Subcutaneous abdominal adipose tissue (tissue), 5 donors: ENCODE measurements around the gene ELF3.

Experiments
- H3K27ac ChIP-seq: one replicate; pipeline ENCODE4 v1.7.0; 2013; ENCODE audit warnings: low read depth, mild to moderate bottlenecking, inconsistent platforms, low read length, moderate library complexity
- H3K27me3 ChIP-seq, 5 donors: one replicate each; pipeline ENCODE4 v1.7.0; 2013; ENCODE audit warnings: low read length in 5 of 5, inconsistent platforms in 1 of 5; ENCODE audit not compliant: control insufficient read depth in 5 of 5, insufficient read depth in 4 of 5
- H3K36me3 ChIP-seq, 5 donors: one replicate each; pipeline ENCODE4 v1.7.0; 2013; ENCODE audit warnings: low read length in 5 of 5; ENCODE audit not compliant: control insufficient read depth in 5 of 5, insufficient read depth in 5 of 5
- H3K4me1 ChIP-seq, 5 donors: one replicate each; pipeline ENCODE4 v1.7.0; 2013; ENCODE audit warnings: low read length in 5 of 5, mild to moderate bottlenecking in 3 of 5, moderate library complexity in 1 of 5; ENCODE audit not compliant: control insufficient read depth in 5 of 5, insufficient read depth in 5 of 5
- H3K4me3 ChIP-seq, 5 donors: one replicate each; pipeline ENCODE4 v1.7.0; 2013; ENCODE audit warnings: low read length in 5 of 5, low read depth in 1 of 5
- H3K9ac ChIP-seq, 5 donors: one replicate each; pipeline ENCODE4 v1.7.0; 2013; ENCODE audit warnings: low read length in 5 of 5, mild to moderate bottlenecking in 4 of 5, moderate library complexity in 3 of 5
- H3K9me3 ChIP-seq, 5 donors: one replicate each; pipeline ENCODE4 v1.7.0; 2013; ENCODE audit warnings: low read length in 5 of 5; ENCODE audit not compliant: control insufficient read depth in 5 of 5
- donor health status: healthy.
- donor health status: healthy.
- donor health status: healthy.
- donor health status: healthy.
- donor health status: healthy.

ELF3 gene

GRCh38 chr1:202034683-202035462, 24.5 kb downstream of the ELF3 start:
- H3K4me3 ChIP-seq: peak overlapping the region in 3 of 5 donors; percentile 32 to 64 (median 35)
- peak overlapping the region in 1 of 5 donors; percentile 67 for H3K9ac ChIP-seq
- no peak overlapping the region for H3K27ac ChIP-seq
- peaks cover 0 to 13% (median 9%) of the 10 kb centered on the region in 5 donors for H3K4me1 ChIP-seq
- no peaks in the 10 kb centered on the region for H3K9me3 ChIP-seq
- no peaks in the 10 kb centered on the region for H3K27me3 ChIP-seq
- H3K36me3 ChIP-seq: no peaks in the 10 kb centered on the region

- no peak overlapping the region for H3K4me3 ChIP-seq
- no peak overlapping the region for H3K27ac ChIP-seq
- H3K9ac ChIP-seq: no peak overlapping the region
These were observed 26.4 kb downstream of the ELF3 start for GRCh38 chr1:202036595-202037387.

GRCh38 chr1:202037706-202038296, 27.4 kb downstream of the ELF3 start:
- Histone ChIP-seq H3K4me1 (peaks cover 0 to 13% (median 9%) of the 10 kb centered on the region in 5 donors), H3K27ac (no peak overlapping the region), H3K36me3 (no peaks in the 10 kb centered on the region), H3K9me3 (no peaks in the 10 kb centered on the region), H3K27me3 (no peaks in the 10 kb centered on the region), H3K9ac (no peak overlapping the region), H3K4me3 (no peak overlapping the region)

More at GRCh38 chr1:202036595-202037387, 26.4 kb downstream of the ELF3 start:
- Histone ChIP-seq H3K27me3 (no peaks in the 10 kb centered on the region), H3K9me3 (no peaks in the 10 kb centered on the region), H3K4me1 (peaks cover 0 to 13% (median 9%) of the 10 kb centered on the region in 5 donors), H3K36me3 (no peaks in the 10 kb centered on the region)

DNA sequence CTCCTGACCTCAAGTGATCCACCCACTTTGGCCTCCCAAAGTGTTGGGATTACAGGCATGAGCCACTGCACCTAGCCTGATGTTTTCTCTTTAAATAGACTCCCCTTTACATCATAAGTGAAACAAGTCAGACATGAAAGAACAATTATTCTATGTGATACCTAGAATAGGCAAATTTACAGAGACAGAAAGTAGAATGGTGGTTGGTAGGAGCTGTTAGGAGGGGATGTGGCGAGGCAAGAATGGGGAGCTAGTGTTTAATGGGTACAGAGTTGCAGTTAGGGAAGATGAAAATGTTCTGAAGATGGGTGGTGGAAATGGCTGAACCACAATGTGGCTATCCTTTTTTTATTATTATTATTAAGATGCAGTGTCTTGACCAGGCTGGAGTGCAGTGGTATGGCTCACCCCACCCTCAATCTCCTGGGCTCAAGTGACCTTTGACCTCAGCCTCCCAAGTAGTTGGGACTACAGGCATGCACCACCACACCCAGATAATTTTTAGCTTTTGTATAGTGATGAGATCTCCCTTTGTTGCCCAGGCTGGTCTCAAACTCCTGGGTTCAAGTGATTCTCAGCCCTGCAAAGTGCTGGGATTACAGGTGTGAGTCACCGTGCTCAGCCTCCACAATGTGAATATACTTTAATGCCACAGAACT, 28.4 kb downstream of the ELF3 start:
- H3K4me3 ChIP-seq: no peak overlapping the region
- H3K27me3 ChIP-seq: no peaks in the 10 kb centered on the region
- H3K9ac ChIP-seq: no peak overlapping the region
- H3K36me3 ChIP-seq: no peaks in the 10 kb centered on the region
- H3K4me1 ChIP-seq: peaks cover 0 to 13% (median 9%) of the 10 kb centered on the region in 5 donors
- H3K27ac ChIP-seq: no peak overlapping the region
- no peaks in the 10 kb centered on the region for H3K9me3 ChIP-seq

DNA sequence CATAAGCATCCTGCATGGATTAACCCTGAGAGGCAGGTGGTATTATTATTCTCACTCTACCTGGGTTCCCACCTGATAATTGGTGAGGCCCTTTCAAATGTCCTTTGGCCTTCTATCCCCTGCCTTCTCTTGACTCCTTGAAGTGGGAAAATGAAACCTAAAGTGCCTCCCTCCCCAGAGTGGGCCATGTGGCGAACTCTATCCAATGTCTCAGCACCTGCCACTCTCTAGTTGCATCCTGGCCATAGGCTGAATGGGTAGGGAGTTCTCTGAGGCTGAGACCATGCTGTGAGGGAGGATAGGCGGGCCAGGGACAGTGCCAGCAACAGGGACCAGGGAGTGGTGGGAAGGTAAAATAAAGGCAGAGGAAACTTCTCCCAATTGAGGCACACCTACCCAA, 35.3 kb downstream of the ELF3 start:
- no peaks in the 10 kb centered on the region for H3K9me3 ChIP-seq
- no peak overlapping the region for H3K27ac ChIP-seq
- H3K9ac ChIP-seq: no peak overlapping the region
- H3K4me3 ChIP-seq: no peak overlapping the region
- no peaks in the 10 kb centered on the region for H3K4me1 ChIP-seq
- peaks cover 0 to 7% (median 2%) of the 10 kb centered on the region in 5 donors for H3K27me3 ChIP-seq
- H3K36me3 ChIP-seq: no peaks in the 10 kb centered on the region

DNA sequence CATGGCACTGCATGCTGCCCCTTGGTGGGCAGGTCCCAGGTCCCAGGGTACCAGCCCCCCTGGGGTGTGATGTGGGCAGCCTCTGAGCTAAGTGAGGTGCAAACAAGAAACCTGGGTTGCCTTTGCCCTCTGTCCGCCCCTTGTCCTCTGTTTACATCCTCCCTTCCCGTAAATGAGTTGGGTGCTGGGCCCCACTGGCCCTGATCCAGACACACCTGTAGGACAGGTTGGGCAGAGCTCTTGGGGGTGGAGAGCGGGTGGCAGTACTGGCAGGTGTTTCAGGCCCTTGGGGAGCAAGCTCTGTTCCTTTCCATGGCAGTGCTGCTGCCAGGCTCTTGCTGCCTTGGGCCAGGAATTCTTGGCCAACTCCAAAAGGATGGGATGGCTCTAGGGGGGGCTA, 35.8 kb downstream of the ELF3 start:
- H3K4me1 ChIP-seq: no peaks in the 10 kb centered on the region
- H3K36me3 ChIP-seq: no peaks in the 10 kb centered on the region
- peaks cover 0 to 7% (median 2%) of the 10 kb centered on the region in 5 donors for H3K27me3 ChIP-seq
- no peak overlapping the region for H3K4me3 ChIP-seq
- H3K9ac ChIP-seq: no peak overlapping the region
- no peaks in the 10 kb centered on the region for H3K9me3 ChIP-seq
- no peak overlapping the region for H3K27ac ChIP-seq

- Histone ChIP-seq H3K27ac (no peak overlapping the region), H3K9ac (no peak overlapping the region)
These were observed 36.6 kb downstream of the ELF3 start for GRCh38 chr1:202046748-202047708.

DNA sequence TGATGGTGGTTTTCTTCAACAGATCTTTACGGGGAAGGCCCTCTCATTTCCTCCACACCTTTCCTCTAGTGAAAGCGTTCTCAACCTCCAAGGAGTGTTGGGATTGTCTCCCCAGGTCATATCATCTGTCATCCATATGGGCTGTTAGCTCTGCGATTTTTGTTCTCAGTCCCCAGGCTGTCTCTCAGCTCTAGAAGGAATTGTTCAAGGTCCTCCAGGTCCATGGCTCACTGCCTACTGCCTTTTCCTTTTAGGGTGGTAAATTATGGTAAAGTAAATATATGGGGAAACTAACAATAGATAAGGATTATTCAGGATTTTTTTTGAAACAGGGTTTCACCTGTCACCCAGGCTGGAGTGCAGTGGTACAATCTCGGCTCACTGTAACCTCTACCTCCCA, 37.6 kb downstream of the ELF3 start:
- no peak overlapping the region for H3K27ac ChIP-seq
- H3K27me3 ChIP-seq: peaks cover 0 to 7% (median 2%) of the 10 kb centered on the region in 5 donors
- H3K4me1 ChIP-seq: no peaks in the 10 kb centered on the region
- no peaks in the 10 kb centered on the region for H3K9me3 ChIP-seq
- no peaks in the 10 kb centered on the region for H3K36me3 ChIP-seq
- no peak overlapping the region for H3K9ac ChIP-seq
- no peak overlapping the region for H3K4me3 ChIP-seq

More at GRCh38 chr1:202046748-202047708, 36.6 kb downstream of the ELF3 start:
- H3K36me3 ChIP-seq: no peaks in the 10 kb centered on the region
- no peaks in the 10 kb centered on the region for H3K9me3 ChIP-seq
- peaks cover 0 to 7% (median 2%) of the 10 kb centered on the region in 5 donors for H3K27me3 ChIP-seq
- H3K4me3 ChIP-seq: no peak overlapping the region
- no peaks in the 10 kb centered on the region for H3K4me1 ChIP-seq

DNA sequence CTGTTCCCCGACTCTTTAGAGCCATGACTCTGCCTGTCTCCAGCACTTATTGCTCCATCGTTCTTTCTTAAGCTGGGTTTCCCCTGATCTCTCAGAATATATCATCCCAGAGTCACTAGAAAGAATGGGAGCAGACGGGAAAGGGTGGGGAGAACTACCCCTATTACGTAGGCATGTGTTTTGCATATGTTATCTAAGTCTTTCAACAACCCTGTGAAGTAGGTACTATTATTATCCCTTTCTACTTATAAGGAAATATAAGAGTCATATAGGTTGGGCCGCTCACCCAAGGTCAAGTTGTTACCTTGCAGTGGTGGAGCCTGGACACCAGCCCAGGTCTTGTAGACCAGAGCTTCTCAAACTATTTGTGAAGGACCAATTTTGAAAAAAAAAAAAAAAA, 38.7 kb downstream of the ELF3 start:
- Histone ChIP-seq H3K36me3 (no peaks in the 10 kb centered on the region), H3K9ac (no peak overlapping the region), H3K27ac (no peak overlapping the region)

More for the DNA sequence above, 38.7 kb downstream of the ELF3 start:
- no peaks in the 10 kb centered on the region for H3K4me1 ChIP-seq
- H3K4me3 ChIP-seq: no peak overlapping the region
- H3K9me3 ChIP-seq: no peaks in the 10 kb centered on the region
- peaks cover 0 to 7% (median 2%) of the 10 kb centered on the region in 5 donors for H3K27me3 ChIP-seq
